Measurements from ENCODE around the gene EQTN. TPM values are rescaled to one million over a fixed set of nuclear protein-coding genes. Genes with fewer than 3 reads are reported as not detected.

Gene EQTN
- total and polyA plus RNA-seq, 2 of the 4 experiments (the other 2 are of a cell fraction) = not detected

- in situ Hi-C loops (cut with MboI; ENCODE audit: low sequenced_read_pairs) (no loop called here), intact Hi-C loops (cut with micrococcal nuclease) (no loop called here)
- TF ChIP-seq CEBPB (IDR thresholded peaks at IDR 0.05; ENCODE audit: low read depth, low read length) (no peak), CTCF (conservative IDR thresholded peaks at IDR 0.05; ENCODE audit: low read depth, low read length) (no peak), MXI1 (IDR thresholded peaks at IDR 0.05; ENCODE audit: borderline replicate concordance, low read depth, low read length) (no peak), ELK1 (IDR thresholded peaks at IDR 0.05; ENCODE audit: borderline replicate concordance, low read depth, low read length) (no peak), POLR2A (IDR thresholded peaks at IDR 0.05; ENCODE audit: low read depth, low read length) (no peak)
These were observed 40.3 kb upstream of the EQTN start for GRCh38 chr9:27337236-27337635.

More at GRCh38 chr9:27337236-27337635, 40.3 kb upstream of the EQTN start:
- Histone ChIP-seq H3K36me3 (ENCODE audit: control insufficient read depth, insufficient read depth, low read length) (no peaks in the 10 kb centered on the region), H3K4me1 (ENCODE audit: control insufficient read depth, insufficient read depth, low read length) (no peaks in the 10 kb centered on the region; the same call in 1 of the 2 replicates), H3K9me1 (ENCODE audit: insufficient read depth, low read length) (no peaks in the 10 kb centered on the region; the same call in 1 of the 2 replicates), H2BK15ac (ENCODE audit: low read depth, low read length) (no peak overlapping the region), H2BK20ac (ENCODE audit: low read depth, low read length) (no peak overlapping the region), H2AFZ (replicated peaks; ENCODE audit: low read length, poor library complexity) (no peak overlapping the region), H3K79me1 (ENCODE audit: low read depth in 1 of 2, low read length in 2 of 2) (no peaks in the 10 kb centered on the region), H3K9ac (ENCODE audit: low read depth, low read length) (no peak overlapping the region), H3K23ac (ENCODE audit: low read depth, low read length) (no peak overlapping the region), H3K4ac (ENCODE audit: low read depth, low read length) (no peak overlapping the region), H3K14ac (replicated peaks; ENCODE audit: low read depth, low read length) (no peak overlapping the region), H4K5ac (ENCODE audit: low read depth, low read length) (no peak overlapping the region), H3K4me2 (ENCODE audit: low read depth, low read length) (no peak overlapping the region), H4K91ac (ENCODE audit: insufficient read depth, low read depth, low read length) (no peak overlapping the region), H2AK5ac (ENCODE audit: low read depth, low read length) (no peak overlapping the region), H3K9me3 (ENCODE audit: control insufficient read depth, insufficient read depth, low read length) (no peaks in the 10 kb centered on the region), H2BK5ac (ENCODE audit: low read depth, low read length, poor library complexity, severe bottlenecking) (no peak overlapping the region), H4K20me1 (ENCODE audit: insufficient read depth, low read length) (no peaks in the 10 kb centered on the region), H2BK120ac (ENCODE audit: low read depth, low read length) (no peak overlapping the region), H3K27ac (ENCODE audit: insufficient read depth, low read length) (no peak overlapping the region), H2AK9ac (replicated peaks; ENCODE audit: low read depth, low read length, poor library complexity) (no peak overlapping the region), H4K8ac (ENCODE audit: low read depth in 2 of 2, low read length in 2 of 2) (no peak overlapping the region), H3K4me3 (ENCODE audit: insufficient read depth, low read depth, low read length) (no peak overlapping the region), H3K56ac (ENCODE audit: extremely low read depth, insufficient read depth, low read length) (no peak overlapping the region), H3K18ac (ENCODE audit: low read depth, low read length) (no peak overlapping the region), H3K27me3 (ENCODE audit: control insufficient read depth, insufficient read depth, low read length) (peaks cover 37% of the 10 kb centered on the region)
- CTCF ChIA-PET = no interaction called here
- no peak for DNase-seq
- BruUV-seq (replicated peaks) = no TSS peak
- WGBS, 2 experiments (ENCODE audit: extremely low coverage in 2 of 2, insufficient read length in 1 of 2) = no CpG with 5 or more reads among the region's 3 CpGs
- POLR2A ChIA-PET (ENCODE audit: unreplicated experiment) = no interaction called here
- dilution Hi-C loops (cut with HindIII; ENCODE audit: low sequenced_read_pairs, unreplicated experiment) = no loop called here
- ATAC-seq (ENCODE audit: low read depth) = no peak

Data from IMR-90 (cell line).